ENCODE data around the gene PJVK.
A peak's percentile ranks its signal among the peaks of the same experiment; 100 is the strongest.
"Not testable (repeated sequence)": the region's sequence is repeated elsewhere in the genome, so short reads cannot be mapped to it uniquely, and the experiment has no call there.

Gene PJVK, protein sequence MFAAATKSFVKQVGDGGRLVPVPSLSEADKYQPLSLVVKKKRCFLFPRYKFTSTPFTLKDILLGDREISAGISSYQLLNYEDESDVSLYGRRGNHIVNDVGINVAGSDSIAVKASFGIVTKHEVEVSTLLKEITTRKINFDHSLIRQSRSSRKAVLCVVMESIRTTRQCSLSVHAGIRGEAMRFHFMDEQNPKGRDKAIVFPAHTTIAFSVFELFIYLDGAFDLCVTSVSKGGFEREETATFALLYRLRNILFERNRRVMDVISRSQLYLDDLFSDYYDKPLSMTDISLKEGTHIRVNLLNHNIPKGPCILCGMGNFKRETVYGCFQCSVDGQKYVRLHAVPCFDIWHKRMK

DNA sequence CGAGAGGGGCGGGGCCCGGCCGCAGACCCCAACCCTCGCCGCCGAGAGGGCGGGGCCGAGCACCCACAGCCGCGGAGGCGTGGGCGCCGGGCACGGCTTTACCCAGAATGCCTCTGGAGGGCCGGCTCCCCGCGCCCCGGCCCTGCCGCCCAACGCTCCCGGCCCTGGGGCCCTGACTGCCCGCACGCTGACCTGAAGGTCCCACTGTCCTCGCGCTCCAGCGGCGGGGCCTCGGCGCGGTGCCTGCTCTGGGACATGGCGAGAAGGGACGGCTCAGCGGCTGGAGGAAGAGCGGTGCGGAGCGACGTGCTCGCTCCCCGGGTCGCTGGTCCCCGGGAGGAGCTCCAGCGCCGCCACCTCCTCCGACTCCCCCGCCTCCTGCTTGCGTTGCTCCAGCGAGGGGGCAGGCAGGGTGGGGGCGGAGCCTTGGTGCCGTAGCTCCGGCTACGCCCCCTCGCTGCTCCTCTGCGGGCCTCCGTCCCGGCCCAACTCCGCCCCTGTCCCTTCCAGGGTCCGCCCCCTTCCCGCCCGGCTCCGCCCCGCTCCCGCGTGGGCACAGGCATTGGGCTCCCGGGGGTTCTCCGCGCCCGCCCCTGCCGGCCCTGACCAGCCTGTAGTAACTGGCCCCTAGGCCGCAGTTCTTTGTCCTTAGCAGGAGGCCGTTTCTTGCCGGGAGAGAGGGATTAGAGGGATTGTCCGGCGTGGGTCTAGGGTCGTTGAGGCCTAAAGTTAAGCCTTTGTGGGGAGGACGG, at the start of gene PJVK, which contains the start of gene PRKRA:
PJVK (plus strand) TSS at position 605 of the 752 bp plus-strand sequence. CDS start 2,032 bp downstream, outside the sequence.
PRKRA (minus strand) TSS at position 402 of the 752 bp plus-strand sequence; CDS start at position 257, 145 bp downstream.
- DNase-seq (ENCODE audit: low spot score) = peak; percentile 94

DNA sequence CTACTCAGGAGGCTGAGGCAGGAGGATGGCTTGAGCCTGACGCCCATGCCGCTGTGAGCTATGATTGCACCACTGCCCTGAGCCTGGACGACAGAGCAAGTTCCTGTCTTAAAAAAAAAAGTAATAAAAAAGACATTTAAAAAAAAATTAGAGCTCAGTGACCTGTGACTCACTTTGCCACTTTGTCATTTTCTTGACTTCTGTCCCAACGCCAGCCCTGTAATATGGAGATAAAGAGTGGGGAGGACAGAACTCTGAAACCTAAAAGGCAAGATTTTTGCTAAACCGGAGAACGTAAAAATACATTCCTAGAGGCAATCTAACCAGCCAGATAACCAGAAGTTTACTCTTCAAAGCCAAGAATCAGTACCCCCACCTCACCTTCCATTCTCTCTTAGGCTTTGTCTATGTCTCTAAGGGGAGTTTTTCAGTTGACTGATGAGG, 49.2 kb upstream of the PJVK start:
- DNase-seq (ENCODE audit: low spot score) = no peak

DNA sequence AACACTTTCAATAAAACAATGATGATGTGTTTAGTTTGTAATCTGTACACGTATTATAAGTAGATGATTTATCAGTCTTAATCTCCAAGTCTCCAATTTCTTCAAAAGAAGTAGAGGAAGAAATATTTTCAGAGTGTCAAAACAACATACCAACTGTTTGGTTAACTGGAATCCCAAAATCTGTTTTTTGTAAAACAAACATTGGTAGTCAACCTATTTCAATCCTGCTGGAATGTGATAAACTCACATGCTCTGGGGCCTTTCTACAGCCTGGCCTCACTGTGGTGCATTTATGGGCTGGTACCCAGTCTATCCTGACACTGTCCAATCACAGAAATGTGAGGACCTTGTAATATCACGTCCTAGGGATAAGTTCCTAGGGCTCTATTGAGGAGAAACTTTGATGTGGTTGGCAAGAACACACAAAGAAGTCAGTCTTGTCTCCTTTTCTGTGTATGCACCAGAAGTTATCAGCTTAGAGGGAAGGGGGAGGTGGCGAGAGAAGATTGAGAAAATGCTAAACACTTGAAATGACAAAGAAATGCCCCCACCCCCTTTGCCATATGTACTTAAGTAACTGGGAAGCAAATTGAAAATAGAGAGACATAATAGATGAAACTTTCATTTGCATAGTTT, 47.4 kb upstream of the PJVK start:
- DNase-seq (ENCODE audit: low spot score) = no peak

DNA sequence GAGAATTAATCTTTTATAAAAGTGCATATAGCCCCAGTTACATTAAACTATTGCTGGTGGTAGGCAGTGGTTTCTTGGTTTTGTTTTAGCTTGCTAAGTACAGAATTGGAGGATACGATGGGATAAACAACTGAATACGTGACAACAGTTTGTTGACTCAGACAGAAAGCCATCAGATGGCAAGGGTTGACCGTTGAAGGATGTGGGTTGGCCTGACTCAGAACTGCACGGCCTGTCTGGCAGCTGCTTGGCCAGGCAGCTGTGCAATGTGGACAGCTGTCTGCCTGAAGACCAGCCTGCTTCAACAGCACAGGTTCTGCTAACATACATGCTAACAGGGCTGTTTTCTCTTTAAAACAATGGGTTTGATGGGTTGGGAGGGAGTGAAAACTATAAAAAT, 46.8 kb upstream of the PJVK start:
- no peak for DNase-seq (ENCODE audit: low spot score)

DNA sequence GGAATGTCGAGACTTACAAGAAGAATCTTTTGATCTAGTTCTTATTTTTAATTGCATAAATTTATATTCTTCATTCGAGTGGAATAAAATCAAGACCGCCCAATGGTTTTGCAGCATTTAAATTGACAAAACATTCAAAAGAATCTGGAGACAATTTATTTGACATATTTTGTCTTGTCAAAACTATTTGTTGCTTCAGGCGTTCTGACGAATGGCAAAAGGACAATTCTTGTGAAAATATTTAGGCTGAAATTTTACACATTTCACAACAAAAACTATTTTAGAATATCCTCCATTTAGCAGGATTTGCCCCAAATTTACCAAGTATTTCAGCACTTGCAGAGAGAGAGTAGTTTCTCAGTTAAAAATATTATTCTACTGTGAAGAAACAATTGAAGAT, 41.9 kb upstream of the PJVK start:
- DNase-seq (ENCODE audit: low spot score) = no peak

DNA sequence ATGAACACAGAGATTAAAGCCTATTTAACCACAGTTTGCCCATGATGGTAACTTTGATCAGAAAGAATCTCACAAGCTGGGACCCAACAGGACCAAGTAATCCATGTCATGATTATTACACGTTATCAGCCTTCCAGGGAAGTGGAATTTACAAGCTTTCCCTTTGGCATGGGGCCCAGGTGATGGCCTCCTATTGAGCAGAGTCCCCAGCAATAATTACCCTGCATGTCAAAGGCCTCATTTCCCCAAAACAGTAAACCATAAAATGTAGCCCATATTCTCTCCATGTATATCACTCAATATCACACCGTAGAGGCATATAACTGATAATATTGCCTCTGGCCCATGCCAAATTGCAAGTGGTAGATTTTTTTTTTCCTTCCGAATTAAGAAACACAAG, 39.1 kb upstream of the PJVK start:
- no peak for DNase-seq (ENCODE audit: low spot score)

DNA sequence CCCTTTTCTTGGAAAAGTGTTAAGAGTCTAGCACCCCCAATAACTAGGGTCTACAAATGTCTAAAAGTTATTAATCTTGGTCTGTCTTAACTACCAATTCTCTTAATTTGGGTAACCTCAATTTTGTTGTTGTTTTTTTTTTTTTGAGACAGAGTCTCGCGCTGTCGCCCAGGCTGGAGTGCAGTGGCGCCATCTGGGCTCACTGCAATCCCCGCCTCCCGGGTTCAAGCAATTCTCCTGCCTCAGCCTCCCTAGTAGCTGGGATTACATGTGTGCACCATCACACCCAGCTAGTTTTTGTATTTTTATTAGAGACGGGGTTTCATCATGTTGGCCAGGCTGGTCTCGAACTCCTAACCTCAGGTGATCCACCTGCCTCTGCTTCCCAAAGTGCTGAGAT, 38.7 kb upstream of the PJVK start:
- DNase-seq (ENCODE audit: low spot score) = not testable (repeated sequence)

DNA sequence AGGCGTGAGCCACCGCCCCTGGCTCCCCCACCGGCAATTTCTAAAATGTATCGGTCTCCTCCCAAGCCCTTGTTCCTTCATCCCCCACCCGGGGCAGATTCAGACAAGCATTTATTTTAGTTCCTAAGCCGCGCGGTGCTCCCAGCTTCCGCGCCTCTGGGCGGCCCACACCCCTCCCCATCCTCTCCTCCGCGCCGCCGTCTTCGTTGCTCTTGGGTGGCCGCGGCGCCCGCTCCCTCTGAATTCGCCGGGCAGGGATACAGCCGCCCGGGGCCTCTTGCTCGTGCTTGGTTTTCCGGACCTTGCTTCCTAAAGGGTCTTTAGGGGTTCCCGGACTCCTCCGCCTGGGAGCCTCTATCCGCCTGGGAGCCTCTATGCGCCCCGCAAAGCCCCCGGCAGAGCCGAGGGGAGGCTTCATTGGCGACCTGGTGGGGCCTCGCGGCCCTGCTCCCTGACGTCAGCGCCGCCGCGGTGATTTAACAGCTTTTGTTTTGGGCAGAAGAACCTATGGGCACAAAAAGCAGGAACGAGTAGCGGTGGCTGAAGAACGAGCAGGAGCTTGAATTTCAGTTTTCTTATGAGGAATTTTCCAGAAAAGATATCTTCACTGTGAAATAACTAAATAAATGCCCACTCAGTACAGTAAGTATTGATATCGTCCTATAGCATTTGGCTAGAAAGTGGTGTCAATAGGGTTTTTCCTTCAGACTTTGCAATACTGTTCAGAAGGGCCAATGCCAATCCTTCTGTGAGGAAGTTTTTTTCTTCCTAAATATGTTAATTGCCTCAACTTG, 37.5 kb upstream of the PJVK start:
- DNase-seq (ENCODE audit: low spot score) = peak; percentile 64

DNA sequence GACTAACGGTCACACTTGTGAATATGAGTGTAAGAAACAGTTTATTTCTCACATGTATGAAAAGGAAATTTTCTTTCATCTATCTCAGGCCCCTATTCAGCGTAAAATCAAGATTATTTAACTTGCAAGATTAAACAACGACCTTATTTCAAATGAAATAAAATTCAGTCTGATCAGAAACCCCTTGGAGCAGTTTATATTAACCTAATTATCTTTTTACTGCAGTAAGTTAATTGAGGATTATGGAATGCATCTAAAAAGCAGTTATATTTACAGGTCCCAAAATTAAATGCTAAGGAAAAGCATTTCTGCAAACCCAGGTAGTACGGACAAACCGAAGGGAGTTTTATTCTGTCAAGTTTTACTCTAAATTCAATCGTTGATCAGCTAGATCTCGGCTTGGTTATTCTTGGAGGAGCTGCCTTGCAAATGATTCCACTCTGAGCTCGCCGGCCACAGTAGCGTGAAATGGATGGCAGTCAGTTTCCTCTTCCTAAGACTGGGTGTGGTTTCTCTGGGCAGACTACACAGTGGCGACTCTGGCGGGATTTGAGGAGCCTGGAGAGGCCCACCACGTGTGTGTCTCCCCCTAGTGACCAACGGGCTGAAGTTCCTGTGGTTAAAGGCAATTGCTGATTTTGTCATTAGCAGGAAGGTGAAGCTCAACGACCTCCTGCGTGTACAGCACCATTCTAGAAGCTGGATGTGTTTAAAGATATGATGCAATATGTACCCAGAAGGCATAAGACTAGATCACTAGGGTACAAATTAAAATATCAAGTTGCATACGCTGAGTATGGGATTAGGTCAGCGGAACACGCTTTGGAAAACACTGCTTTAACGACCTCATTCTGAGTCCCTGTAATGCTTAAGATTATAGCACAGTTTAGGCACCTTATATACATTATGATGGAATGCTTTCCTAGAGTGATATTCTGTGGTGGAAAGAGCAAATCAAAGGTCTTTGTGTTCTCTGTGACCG, 36.6 kb upstream of the PJVK start:
- DNase-seq (ENCODE audit: low spot score) = peak; percentile 79

DNA sequence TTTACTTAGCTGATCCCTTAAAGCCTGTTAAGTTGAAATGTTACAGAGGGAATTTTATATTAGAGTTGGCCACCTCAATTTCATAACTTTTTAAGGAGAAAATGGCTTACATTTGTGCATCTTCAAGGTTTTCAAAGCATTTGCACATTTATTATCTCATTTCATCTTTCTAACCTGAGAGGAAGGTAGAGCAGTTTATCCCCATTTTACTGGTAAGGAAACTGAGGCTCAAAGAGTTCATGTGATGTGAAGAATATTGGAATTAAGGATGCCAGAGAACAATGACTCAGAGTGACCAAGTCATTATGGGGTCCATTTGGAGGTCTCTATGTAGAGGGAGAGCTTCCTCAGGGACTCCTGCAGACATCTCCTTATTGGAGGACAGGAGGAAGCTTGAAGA, 35.2 kb upstream of the PJVK start:
- no peak for DNase-seq (ENCODE audit: low spot score)

DNA sequence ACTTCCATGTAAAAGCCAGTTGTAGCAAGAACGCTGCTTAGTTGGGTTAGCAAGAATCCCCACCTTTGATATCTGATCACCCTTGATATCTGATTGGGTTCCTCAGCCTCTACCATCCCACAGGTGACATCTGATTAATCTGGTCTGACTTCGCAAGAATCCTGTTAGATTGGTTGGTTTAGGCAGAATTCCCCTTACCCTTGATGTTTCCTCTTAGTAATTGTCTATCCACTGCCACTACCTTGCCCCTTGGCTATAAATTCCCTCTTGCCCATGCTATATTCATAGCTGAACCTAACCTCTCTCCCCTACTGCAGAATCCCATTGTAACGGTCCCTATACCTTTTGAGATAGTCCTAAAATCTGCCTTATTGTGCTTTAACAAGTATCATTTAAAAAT, 33.3 kb upstream of the PJVK start:
- no peak for DNase-seq (ENCODE audit: low spot score)

DNA sequence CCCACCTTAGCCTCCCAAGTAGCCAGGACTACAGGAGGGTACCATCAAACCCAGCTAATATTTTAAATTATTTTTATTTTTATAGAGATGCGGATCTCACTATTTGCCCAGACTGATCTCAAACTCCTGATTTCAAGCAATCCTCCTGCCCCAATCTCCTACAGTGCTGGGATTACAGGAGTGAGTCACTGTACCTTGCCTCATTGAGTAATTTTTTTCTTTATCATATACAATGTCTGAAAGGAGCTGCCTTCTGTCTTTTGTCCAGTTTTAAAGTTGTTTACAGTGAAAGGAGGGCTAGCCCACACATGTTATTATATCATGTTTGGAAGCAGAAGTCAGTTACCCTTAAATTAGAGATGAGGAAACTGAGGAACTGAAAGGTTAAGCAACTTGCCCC, 32.8 kb upstream of the PJVK start:
- no peak for DNase-seq (ENCODE audit: low spot score)

DNA sequence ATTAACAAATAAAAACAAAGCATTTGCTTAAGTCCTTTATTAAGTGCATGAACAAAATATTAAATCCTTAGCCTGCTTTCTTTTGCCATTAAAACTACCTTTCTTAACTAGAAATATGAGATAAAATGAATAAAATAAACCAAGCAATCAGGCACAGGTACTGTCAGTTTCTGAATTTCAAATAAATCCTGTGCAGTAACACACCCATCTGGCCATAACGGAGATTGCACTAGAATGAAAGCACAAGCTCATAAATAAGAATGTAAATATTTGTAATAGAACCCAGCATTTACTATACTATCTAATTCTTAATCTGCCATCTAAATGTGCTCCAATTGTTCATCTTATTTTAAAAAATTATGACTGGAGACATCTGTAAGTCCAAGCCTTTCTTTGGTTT, 32.1 kb upstream of the PJVK start:
- DNase-seq (ENCODE audit: low spot score) = no peak

DNA sequence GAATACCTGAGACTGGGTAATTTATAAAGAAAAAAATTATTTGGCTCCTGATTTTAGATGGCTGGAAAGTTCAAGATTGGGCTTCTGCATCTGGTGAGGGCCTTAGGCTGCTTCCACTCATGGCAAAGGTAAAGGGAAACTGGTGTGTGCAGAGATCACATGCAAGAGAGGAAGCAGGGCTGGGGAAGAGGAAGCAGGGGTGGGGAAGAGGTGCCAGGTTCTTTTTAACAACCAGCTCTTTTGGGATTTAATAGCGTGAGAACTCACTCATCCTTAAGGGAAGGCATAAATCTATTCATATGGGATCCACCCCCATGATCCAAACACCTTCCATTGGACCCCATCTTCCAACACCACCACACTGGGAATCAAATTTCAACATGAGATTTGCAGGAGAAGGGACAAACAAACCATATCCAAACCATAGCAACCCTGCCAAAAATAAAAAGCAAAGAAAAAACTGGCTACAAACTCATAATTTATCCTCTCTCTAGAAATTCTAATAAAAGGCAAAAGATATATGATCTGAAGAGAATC, 30.6 kb upstream of the PJVK start:
- DNase-seq (ENCODE audit: low spot score) = no peak

DNA sequence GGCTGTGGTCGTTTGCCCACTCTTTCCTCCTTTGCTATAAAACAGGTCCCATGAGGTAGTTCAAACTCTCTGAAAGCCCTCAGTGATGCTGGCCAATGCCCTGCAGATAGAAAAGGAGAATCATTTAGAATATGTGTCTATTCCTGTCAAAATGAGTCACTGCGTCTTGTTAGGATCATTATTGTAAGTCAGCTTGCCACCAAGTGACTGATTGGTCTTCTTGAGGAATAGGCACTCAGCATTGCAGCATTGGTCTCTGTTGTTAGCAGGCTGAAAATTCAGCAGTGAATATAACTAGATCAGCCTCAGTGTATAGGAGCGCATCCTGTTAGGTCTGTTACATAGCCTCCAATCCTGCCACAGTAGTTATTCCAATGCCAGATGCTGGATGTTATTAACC, 29.1 kb upstream of the PJVK start:
- DNase-seq (ENCODE audit: low spot score) = no peak

DNA sequence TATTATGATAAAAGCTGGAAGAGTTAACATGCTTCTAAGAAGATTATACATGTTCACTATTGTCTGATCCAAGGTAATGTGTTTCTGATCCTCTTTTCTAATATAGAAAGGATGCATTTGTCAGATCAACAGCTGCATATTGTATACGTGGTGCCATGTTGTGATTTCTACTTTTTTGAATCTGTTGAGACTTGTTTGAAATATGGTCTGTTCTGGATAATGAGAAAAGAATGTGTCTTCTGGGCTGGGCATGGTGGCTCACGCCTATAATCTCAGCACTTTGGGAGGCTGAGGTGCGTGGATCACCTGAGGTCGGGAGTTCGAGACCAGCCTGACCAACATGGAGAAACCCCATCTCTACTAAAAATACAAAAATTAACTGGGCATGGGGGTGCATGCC, 27.4 kb upstream of the PJVK start:
- DNase-seq (ENCODE audit: low spot score) = not testable (repeated sequence)

DNA sequence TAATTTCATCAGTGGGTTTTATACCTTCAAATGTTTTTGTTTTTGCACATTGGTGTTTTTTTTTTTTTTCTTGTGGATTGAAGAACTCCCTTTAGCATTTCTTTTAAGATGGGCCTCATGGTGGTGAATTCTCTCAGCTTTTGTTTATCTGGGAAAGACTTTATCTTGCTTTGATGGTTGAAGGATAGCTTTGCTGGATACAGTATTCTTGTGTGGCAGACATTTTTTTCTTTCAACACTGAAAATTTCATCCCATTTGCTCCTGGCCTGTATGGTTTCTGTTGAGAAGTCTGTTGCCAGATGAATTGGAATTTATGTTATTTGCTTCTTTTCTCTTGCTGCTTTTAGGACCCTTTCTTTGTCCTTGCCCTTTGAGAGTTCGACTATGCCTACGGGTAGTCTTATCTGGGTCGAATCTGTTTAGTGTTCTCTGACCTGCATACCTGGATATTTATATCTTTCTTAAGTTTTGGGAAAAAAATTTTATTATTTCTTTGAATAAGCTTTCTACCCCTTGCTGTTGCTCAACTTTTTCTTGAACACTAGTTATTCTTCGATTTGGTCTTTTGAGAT, 25.8 kb upstream of the PJVK start:
- DNase-seq (ENCODE audit: low spot score) = no peak

DNA sequence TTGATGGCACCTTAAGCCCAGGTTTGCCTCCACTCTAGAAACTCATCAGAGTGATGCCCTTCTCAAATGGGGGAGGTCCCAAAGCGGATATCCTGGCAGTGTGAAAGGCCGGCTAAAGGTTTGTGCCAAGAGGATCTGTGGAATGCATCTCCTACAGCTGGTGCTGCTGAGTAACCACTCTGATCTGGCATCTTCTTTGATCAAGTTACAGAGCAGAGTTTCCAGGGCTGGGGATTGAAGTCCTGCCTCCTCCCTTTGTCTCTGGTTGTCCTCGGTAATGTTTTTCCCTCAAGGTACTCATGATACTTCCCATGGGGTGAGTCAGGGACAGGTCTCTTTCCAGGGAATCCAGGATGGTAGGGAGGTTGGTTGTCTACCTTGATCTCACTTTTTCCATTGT, 24.8 kb upstream of the PJVK start:
- DNase-seq (ENCODE audit: low spot score) = no peak

DNA sequence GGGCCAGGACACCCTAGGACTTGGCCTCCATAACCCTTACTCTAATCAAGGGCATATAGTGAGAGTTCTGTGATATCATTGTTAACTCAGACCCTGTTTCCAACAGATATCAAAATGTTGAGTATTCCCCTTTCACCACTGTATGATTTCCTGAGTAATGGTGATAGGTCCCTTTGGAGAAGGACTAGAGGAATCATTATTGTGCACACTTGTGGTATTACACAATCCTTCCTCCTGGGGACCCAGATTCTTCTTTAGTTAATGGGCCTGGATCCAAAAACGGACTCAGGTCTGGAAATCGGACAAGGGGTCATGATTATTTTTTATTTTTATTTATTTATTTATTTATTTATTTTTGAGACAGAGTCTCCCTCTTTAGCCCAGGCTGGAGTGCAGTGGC, 23.7 kb upstream of the PJVK start:
- DNase-seq (ENCODE audit: low spot score) = no peak

DNA sequence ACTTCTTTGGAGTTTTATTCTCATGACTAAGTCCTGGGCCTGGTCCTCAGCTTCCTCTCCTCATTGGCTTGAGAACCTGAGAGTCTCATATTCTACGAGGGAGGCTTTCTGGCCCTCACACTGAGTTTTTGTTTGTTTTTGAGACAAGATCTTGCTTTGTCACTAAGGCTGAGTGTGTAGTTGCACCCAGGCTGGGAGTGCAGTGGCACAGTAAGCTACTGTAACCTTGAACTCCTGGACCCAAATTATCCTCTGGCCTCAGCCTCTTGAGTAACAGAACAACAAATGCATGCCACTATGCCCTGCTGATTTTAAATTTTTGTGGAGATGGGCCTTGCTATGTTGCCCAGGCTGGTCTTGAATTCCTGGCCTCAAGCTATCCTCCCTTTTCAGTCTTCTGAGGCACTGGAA, 22.8 kb upstream of the PJVK start:
- no peak for DNase-seq (ENCODE audit: low spot score)
